ENCODE measurements around the gene ISYNA1.

Gene ISYNA1

DNA sequence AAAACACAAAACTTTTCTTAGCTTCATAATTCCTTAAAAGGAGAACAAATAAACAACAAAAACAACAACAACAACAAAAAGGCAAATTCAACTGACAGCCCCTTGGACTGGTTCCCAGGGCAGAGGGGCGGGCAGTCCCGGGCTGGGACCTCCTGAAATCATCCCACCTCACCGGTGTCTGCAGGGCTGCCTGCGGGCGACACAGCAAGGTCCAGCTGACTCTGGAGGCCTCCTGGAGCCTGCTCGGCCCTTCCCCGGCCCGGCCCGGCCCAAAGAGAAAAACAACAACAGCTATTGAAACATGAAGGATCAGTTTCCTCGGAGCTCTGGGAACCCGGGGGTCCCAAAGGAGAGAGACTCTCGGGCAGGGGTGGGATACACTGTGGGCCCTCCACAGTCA is 5.0 kb upstream of the ISYNA1 start:
- DNase-seq = no peak

DNA sequence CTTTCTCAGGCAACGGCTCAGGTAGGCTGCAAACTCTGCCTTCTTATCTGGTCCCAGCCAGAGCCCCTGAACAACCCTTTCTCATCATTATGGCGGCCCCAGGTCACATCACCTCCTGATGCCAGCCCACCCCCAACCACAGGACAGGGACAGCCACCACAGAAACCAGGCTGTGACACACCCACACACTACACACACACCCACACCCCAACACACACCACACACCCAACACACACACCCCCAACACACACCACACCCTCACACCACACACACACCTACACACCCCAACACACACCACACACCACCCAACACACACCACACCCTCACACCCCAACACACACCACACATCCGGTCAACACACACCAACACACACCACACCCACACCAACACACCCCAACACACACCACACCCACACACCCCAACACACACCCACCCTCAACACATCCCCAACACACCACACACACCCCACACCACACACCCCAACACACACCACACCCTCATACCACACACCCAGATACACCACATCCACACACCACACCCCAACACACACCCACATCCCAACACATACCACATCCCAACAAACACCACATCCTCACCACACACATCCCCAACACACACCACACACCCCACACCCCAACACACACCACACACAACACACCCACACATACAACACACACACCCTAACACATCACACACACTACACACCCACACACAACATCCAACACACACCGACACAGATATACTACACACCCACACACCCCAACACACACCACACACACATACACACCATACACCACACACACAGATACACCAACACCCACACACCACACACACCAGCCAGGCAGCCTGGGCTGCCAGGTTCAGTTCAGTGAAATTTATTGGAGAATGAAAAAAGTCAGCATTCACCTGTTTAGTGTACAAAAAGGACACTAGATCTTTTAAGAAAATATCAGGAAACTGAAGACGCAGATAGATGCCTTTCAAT is 4.2 kb upstream of the ISYNA1 start:
- peak; percentile 66 for DNase-seq

DNA sequence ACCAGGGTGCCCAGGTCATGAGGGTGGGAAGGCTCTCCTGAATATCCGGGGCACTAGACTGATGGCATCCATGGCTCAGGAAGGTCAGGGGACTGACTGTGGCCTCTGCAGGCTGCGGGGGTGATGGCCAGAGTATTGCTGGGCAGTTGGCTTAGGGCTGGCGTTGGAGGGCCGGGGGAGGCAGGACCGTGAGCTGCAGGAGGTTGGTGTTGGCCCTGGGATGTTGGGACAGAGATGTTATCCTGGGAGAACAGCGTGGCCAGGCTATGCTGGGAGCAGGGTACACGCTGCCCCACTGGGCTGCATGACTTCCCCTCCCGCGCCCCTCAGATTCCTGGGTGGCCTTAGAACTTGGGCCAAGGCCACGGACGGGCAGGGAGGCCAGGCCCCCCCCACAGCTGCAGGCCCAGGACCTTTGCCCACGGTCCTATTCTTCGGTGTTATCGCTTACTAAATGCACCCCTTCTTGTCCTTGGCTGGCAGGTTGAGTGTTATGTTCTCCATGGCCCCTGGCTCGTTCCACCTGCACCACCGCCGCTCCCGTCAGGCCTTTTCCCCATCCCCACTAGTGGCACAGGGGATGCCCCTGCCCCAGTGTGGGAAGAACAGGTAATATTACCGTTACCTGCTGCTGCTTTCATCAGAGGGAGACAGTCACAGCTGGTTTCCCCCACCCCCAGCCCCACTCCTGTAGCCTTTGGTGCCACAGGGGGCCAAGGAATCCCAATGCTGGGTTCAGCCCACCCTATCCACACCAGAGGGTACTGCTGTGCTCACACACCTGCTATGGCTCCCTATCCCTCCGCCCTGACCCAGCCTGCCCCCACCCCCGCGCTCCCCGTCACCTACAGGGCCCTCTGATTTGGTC is 3.2 kb upstream of the ISYNA1 start:
- DNase-seq = no peak

DNA sequence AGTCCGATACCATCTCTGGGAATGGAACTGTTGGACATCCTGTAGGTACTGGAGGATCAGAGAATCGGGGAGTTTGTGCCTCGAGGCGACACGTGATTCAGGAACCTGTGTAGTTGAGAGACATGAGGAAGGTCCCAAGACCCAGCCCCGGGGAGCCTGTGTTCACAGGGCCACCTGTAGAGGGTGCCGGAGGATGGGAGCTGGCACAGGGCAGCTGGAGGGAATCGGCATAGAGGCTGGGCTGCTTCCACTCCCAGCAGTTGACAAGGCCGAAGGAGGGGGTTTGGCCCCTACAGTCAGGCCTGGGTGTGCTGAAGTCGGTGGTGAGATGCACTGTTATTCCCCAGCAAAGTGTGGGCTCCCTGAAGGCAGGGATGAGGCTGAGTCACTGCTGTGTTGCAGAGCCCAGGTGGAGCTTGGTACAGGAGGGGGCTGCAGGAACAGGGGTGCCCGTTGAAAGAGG is 2.5 kb upstream of the ISYNA1 start:
- DNase-seq = peak; percentile 65

DNA sequence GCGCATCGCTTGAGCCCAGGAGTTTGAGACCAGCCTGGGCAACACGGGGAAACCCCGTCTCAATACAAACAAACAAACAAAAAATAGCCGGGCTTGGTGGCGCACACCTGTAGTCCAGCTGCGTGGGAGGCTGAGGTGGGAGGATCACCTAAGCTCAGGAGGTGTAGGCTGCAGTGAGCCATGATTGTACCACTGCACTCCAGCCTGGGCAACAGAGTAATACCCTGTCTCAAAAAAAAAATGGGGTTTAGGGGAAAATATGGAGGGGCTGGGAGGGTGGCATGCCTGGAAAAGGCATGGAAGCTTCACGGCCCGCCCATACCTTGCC is 1.9 kb upstream of the ISYNA1 start:
- no peak for DNase-seq

DNA sequence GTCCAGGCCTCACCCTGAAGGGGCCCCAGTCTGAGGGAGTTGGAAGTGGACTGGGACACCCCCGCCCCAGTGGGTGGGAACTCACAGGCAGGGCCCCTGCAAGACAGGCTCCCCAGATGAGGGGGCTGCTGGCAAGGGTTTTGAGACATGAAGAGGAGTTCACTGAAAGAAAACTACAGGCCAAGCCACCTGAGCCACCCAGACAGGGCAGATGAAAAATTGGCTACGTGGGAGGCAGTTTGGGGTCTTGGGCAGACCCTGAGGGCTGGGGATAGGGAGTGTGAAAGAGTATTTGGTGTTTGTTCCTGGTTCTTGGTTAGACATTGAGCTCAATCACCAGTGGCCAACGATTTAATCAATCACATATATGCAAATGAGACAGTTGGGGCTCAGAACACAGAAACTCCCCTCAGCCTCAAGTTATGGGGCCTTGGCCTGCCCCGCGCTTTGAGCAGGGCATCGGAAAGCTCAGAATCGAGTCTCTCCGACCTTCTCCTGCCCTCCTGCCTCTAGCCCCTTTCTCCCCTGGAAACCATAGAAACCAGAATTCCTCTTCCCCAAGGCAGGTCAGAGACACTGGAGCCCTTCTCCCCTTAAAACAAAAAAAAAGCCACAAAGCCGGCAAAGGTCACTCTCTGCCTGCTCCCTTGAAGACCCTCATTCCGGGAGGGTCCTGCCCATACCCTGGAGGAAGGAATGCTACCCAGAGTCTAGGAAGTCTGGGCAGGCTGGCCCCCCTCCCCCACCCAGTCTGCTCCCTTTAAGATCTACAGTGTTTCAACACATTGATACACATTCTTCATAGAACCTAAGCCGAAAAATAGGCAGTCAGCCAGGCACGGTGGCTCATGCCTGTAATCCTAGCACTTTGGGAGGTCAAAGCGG is 1.3 kb upstream of the ISYNA1 start:
- peak; percentile 49 for DNase-seq

DNA sequence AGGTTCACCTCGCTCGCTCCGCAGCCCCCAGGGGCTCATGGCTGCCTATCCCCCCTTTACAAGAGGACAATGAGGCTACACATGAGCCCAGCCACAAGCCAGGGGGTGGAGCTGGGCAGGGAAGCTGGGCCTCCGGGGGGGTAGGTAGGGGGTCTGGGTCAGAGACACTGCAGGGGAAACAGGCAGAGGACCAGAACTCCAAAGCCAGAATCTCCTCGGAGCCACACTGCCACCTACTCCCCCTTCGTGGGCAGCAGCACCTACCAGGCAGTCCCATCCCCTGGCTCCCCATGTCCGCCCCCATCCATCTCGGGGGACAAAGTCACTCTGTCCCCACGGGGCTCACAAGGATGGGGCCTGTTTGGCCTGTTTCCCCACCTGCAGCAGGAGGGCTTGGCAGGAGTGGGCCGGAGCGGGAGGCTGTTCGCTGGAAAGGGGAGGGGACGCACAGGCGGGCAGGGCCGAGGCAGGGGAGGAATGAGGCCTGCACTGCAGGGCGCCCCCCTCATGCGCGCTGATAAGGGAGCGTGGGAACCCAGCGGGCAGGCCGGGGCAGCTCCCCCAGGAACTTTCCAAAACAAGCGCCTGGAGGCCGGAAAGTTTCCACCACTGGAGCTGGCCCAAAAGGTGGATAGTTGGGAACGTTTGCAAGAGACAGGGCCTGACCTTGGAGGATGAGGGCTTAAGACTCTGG is 545 bp upstream of the ISYNA1 start:
- DNase-seq = no peak

DNA sequence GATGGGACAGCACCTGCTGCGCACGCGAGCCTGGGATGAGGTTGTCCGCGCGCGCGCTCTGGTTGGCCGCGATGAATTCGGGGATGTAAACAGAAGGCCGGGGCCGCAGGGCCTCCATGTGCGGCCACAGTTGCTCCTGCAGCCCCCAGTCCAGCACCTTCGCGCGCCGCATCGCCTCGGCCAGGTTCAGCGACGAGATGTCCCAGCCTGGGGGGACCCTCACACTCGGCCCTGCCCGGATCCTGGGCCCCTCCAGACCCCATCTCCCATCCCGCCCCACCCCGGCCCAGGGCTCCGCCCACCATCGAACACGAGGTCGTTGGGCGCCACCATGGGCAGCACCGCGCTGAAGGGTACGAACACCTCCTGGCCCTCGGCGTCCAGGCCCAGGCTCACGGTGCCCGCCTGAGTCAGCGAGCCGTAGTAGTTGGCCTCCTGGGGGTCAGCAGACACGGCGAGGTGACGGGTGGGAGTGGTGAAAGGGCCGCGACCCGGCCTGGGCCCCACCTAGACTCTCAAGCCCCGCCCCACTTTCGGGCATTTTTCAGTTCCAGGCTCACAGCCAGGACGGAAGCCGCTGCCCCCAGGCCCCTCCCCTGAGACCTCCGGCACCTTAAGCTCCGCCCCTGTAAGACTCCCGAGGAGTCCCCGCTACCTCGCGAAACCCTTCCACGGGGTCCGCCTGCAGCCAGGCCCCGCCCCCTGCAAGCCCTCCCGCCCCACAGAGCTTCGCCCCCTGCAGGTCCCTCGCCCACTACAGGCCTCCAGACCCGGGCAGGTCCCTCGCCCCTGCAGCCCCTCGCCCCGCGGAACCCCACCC is 1.1 kb downstream of the ISYNA1 start:
- DNase-seq = peak; percentile 89

DNA sequence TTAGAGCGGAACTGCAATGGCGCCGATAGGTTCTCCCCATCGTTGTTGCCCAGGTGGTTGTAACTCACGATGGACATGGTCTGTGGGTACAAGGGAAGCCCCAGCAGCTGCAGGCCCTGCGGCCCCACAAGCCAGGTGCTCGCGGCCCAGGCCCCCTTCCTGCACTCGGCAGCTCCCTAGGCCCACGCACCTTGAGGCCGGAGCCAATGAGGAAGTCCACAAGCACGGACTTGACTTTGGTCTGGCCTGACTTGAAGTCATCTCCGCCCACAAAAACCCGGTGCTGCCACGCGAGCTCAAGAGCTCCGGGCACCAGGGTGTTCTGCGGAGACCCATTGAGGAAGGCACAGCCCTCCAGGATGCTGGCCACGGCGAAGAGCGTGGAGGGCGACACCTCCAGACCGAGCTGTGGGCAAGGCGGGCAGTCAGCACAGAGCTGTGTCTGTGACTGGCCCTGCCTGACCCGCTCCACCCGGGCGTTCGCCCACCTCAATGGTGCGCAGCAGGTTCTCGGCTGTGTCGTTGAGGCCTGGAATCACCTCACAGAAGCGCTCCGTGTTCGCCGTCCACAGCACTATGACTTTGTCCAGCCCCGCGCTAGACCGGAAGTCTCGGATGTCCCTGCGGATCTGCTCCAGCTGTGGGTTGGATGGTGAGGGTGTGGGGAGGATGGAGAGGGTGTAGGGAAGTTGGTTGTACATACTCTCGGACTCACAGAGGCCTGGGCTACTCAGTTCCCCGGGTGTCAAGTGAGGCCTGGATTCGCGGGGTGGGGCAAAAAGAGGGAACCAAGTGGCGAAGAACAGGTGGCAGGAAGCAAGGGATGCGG is 1.9 kb downstream of the ISYNA1 start:
- no peak for DNase-seq

DNA sequence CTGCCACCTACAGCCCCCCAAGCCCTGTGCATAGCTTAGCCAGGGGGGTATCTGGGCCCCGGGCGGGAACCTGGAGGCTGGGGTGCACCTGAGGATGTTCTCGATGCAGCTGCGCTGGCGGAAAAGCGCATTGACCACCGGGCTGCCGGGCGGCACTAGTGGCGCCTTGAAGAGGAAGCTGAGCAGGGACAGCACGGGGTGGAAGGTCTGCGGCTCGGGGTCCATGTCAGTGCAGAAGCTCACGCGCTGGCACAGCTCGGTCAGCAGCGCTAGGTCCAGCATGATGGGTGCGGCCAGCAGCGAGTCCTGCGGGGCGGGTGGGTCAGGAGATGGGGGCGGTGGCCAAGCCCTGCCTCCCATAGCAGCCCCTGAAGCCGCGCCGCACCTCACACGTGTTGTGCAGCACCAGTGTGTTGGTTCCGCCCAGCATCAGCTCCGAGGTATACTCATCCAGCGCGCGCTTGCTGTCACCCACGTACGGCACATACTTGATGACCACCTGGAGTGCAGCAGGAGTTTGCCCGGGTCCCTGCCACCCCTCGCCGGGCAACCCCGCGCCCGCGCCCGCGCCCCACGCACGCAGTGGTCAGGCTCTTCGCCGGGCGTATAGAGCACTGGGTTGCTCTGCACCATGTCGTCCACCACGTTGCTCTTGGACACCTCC is 2.6 kb downstream of the ISYNA1 start:
- DNase-seq = no peak

DNA sequence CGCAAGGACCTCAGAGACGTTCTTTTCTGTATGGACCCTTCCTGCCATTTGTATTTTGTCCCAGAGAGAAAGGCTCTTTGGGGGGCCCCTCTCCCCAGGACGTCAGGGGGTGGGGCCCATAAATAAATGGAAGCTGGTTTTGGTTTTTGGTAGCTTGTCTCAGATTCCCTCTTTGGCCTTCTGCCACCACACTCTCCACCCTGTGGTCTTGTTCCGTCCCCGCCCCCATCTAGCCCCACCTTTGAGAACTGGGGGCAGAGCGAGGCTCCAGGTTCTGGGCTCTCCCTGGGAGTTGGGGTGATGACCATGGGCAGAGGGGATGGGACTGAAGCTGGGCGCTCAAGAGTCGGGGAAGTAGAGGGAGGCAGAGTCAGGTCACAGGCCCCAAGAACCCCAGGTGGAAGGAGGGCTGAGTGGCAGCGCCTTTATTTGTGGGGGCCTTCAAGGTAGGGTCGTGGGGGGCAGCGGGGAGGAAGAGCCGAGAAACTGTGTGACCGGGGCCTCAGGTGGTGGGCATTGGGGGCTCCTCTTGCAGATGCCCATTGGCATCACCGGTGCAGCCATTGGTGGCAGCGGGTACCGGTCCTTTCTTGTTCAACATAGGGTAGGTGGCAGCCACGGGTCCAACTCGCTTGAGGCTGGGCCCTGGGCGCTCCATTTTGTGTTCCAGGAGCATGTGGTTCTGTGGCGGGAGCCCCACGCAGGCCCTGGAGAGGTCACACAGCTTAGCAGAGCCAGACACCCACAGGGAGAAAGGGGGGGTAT is 3.3 kb downstream of the ISYNA1 start:
- DNase-seq = peak; percentile 55

DNA sequence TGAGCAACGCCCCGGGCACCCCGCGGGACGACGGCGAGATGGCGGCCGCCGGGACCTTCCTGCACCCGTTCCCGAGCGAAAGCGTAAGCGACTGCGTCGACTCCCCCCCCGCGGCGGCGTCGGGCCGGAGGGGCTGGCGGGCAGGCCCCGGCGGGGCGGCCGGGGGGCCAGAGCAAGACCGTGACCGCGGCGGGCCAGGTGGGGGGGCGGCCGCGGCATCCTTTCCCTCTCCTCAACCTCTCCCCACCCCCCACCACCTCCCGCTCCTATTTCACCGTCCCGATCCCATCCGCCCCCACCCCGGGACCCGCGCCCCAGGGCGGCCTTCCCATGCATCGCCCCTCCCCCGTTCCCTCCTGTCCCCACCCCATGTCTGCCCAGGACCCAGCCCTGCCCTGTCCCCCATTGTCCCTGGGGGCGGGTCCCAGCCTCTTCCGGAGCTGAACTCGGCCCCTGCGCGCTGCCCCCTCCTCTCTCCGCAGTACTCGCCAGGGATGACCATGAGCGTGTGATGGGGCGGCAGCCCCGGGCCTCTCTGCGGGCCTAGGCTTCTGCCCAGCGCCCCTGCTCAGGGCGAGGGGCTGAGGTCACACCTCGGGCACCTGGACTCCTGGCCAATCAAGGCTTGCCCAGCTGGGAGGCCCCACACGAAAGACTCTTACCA is 4.1 kb downstream of the ISYNA1 start:
- DNase-seq = no peak

DNA sequence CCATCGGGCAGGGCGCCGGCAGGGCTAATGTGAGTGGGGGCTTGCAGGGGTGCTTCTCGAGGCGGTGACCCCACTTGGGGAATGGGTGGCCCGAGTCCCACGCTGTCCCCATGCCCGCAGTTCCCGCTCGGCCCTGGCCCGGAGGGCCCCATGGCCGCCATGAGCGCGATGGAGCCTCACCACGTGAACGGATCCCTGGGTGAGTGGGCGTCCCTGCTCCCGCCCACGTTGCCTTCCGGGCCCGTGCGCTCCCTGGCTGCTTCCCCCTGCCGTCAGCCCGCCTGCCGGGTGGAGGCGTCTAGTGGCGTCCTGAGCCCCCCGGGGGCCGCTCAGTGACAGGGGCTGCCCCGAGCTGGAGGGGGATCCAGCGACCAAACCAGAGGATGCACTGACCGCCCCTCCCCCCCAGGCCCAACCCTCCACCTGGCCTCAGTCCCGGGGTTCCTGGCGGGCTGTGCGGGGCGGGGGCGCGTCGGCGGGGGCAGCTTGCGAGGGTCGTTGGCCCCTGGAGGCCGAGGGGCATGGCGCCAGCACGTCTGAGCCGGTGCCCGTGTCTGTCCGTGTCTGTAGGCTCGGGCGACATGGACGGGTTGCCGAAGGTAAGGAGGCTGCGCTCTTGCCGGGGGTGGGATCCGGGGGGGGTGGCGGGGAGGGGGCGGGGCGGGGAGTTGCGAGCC is 4.8 kb downstream of the ISYNA1 start:
- DNase-seq = no peak

DNA sequence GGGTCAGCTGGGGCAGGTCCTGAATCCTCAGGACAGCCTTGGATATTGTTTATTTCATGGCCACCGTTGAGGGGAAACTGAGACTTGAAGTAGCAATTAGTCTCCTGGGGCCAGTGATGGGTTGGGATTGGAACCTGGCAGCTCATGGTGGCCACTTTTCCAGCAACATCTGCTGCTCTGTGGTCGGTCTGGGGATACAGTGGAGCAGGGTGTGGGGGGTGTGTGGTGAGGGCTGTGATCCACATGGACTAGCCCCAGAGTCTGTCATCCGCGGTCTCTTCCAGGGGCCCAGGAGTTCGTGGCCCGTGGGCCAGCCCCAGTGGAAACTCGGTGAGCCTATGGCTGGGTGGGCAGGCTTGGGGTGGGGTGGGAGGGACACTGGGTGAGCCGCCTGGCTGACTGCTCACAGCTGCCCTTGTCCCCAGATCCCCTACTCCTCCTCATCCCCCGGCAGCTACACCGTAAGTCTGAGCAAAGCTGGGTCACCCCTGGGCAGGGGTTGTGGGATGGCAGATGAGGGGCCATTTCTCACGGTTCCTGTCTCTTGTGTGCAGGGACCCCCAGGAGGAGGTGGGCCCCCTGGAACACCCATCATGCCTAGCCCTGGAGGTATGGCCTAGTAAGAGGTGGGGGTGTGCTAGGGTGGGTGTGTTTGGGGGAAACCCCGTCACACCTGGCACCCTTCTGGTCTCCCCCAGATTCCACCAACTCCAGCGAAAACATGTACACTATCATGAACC is 5.5 kb downstream of the ISYNA1 start:
- DNase-seq = no peak

DNA sequence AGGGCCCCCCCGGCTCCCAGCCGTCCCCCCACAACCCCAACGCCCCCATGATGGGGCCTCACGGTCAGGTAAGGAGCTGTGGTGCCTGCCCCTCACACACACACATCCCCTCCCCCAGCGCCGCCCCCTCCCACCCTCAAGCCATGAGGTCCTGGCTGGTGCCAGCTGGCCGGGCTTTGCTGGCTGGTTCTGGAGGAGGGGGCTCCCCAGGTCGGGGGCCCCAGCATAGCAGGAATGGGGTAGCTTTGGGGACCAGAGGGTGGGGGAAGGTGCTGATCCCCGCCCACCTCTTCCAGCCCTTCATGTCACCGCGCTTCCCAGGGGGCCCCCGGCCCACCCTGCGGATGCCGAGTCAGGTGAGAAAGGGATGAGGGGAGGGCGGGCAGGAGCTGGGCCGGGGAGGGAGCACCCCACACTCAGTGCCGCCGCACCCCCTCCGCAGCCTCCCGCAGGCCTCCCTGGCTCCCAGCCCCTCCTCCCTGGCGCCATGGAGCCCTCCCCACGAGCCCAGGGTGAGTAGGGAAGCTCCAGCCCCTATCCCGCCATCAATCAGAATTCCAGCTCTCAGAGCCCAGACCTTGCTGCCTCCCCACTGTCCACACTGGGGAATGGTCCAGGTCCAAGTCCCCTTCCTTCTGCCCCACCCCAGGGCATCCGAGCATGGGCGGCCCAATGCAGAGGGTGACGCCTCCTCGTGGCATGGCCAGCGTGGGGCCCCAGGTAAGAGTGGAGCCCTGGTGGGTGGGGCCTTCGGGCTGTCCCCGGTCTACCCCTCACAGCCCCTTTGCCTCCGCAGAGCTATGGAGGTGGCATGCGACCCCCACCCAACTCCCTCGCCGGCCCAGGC is 6.4 kb downstream of the ISYNA1 start:
- no peak for DNase-seq

All from hematopoietic multipotent progenitor cell treated with erythropoietin and hydrocortisone succinate and interleukin-3 and kit ligand, for 8 days (in vitro differentiated cells).